Fibroblast of the aortic adventitia (primary cell): ENCODE data around the gene CPED1. TPM values are rescaled to one million over a fixed set of nuclear protein-coding genes. Genes with fewer than 3 reads are reported as not detected.

Source experiments
- DNase-seq: peaks from one replicate; pipeline ENCODE4 v3.0.0-alpha.2; 2010; ENCODE audit warnings: low read depth
- H3K4me3 ChIP-seq: 2 replicates; pipeline ENCODE4 v1.5.1; 2011; ENCODE audit warnings: low read depth, mild to moderate bottlenecking, control low read depth, low read length, moderate library complexity
- total RNA-seq: library from RNA; depleted of rRNA; stranded (reverse); fragments of >200 nt; gene quantifications from 2 replicates; pipeline ENCODE4 v1.2.3, GENCODE V29; 2012; ENCODE audit warnings: low replicate concordance
- TF ChIP-seq, protein P1 (sequence below): IDR thresholded peaks from 2 replicates; pipeline ENCODE4 v1.5.1; 2011; ENCODE audit warnings: mild to moderate bottlenecking, low read length, control low read depth, inconsistent platforms; ENCODE audit not compliant: insufficient read depth

CPED1 gene
- total RNA-seq, 1 donor: 119 TPM

DNA sequence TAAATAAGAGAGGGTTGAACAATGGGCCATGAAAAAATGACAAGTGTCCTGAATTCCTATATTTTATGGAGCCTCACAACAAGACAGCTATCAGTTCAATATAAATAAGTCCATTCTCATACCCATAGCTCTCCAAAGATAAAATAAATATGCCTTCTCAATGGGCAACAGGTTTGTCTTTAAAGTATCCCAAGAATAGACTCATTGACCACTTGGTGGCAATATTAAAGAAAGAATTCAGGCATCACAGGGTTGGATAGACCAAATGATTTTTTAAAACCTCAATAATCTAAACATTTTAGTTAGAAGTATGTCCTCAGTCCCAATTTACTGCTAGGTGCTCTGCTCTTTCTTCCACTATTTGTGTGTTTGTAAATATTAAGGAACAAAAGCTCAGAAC lies 175.2 kb downstream of the CPED1 start:
- no peak for DNase-seq
- H3K4me3 ChIP-seq: no peak overlapping the region
- TF ChIP-seq, protein P1, sequence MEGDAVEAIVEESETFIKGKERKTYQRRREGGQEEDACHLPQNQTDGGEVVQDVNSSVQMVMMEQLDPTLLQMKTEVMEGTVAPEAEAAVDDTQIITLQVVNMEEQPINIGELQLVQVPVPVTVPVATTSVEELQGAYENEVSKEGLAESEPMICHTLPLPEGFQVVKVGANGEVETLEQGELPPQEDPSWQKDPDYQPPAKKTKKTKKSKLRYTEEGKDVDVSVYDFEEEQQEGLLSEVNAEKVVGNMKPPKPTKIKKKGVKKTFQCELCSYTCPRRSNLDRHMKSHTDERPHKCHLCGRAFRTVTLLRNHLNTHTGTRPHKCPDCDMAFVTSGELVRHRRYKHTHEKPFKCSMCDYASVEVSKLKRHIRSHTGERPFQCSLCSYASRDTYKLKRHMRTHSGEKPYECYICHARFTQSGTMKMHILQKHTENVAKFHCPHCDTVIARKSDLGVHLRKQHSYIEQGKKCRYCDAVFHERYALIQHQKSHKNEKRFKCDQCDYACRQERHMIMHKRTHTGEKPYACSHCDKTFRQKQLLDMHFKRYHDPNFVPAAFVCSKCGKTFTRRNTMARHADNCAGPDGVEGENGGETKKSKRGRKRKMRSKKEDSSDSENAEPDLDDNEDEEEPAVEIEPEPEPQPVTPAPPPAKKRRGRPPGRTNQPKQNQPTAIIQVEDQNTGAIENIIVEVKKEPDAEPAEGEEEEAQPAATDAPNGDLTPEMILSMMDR: no peak

DNA sequence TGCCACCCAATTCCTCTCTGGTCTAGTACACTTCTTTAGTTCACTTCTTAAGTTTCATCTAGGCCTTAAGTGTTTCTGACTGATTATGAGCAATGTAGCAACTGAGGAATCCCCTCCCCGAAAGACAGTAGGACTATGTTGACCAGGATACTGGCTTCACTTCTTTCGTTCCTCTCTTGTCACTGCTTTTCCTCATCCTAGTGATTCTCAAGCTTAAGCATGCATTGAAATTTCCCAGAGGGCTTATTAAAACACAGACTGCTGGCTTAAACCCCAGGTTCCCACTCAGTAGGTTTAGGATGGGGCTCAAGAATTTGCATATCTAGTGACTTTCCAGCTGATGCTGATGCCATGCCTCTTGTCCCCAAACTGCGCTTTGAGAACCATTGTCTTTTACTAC lies 175.7 kb downstream of the CPED1 start:
- TF ChIP-seq, protein P1: no peak
- DNase-seq: no peak
- H3K4me3 ChIP-seq: no peak overlapping the region

DNA sequence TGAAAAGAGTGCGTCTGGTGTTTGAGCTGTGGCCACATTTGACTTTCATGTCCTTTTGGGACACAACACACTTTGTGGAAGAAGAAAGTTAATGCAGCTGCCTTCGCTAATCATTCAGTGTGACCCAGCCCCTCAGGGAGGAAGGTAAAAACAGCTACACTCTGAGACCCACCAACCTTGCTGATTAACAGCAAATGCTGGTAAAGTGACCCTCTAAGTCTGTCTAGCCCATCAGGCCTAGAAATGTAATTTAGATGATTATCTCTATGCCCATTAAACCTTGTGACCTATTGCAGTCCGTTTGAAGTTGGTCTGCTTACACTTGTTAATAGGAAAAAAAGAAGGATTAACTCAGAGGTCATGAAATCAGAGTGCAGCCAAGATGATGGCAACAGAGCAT lies 178.4 kb downstream of the CPED1 start:
- no peak overlapping the region for H3K4me3 ChIP-seq
- DNase-seq: no peak
- TF ChIP-seq, protein P1: no peak

DNA sequence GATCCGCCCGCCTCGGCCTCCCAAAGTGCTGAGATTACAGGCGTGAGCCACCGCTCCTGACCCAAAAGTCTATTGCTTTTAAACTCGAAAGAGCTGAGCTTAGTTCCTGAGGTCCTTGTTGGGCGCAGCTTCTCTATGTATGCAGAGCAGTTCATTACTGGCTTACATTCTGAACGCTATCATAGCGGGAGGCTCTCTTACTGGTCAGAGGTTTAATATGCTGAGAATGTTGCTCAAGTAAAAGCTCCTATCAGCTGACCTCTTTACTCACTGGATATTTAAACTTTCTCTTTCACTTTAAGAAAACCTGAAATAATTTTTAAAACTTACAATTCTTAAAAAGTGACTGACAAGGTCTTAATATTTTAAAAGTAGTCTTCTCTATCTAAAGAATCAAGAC lies 179.5 kb downstream of the CPED1 start:
- H3K4me3 ChIP-seq: no peak overlapping the region
- TF ChIP-seq, protein P1: no peak
- peak; percentile 22 for DNase-seq

DNA sequence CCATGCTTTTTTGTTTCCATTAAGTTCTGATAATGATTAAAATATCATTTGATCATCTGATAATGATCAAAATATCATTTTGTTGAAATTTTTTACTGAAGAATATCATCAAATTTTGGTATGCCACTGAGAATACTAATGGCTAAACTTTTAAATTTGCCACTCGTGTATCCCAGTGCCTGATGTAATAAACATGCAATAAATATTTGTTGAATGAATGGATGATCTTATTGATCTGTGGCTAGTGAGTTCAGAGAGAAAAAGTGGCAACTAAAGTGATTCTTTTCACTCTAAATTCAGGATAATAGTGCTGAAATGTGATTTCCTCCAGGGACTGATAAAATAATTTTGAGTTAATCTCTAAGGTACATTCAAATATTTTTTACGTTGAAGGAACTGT lies 181.0 kb downstream of the CPED1 start:
- no peak for DNase-seq
- TF ChIP-seq, protein P1: no peak
- H3K4me3 ChIP-seq: no peak overlapping the region

DNA sequence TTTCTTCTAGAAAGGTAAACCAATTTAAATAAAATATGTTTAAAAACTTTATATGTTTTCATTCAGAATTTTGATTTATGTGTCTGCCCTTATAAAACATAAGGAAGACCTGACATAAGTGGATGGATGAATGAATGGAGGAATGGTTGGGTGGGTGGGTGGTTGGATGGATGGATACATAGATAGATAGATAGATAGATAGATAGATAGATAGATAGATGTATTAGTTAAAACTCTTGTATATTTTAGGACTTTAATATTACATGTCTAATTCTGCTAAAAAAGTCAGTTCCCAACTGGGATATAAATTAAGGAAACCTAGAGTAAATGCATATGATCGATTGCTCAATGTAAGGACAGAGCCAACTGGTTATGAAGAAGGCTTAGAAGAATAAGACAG lies 184.0 kb downstream of the CPED1 start:
- no peak overlapping the region for H3K4me3 ChIP-seq
- no peak for DNase-seq
- TF ChIP-seq, protein P1: no peak

DNA sequence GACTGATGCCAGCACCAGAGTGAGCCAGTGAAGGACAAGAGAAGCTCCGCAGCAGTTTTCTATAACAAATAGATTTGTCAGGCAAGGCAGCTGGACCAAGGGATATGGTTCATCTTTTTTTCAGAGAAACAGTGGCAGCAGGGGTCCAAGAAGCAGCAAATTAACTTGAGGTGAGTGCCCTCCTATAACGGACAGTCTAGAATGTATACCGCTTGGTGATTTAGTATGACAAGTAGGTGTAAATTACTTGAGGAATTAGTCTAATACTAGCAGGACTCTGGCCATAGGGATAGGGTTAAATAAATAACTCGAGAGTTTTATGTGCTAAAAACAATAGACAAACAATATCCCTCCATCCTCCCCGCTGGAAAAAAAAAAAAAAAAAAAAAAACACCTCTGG lies 187.3 kb downstream of the CPED1 start:
- no peak for DNase-seq
- TF ChIP-seq, protein P1: no peak
- no peak overlapping the region for H3K4me3 ChIP-seq
